Psoas muscle (tissue), 8 donors: ENCODE results near the gene SLC2A13. TPM values are rescaled to one million over a fixed set of nuclear protein-coding genes. Genes with fewer than 3 reads are reported as not detected.

Experiments used
- ATAC-seq, 4 donors: fragments of 200-7000 bp; cut with Tn5 transposase; one replicate each; pipeline ENCODE4 v1.9.1; 2020; ENCODE audit warnings: moderate library complexity in 3 of 4, mild to moderate bottlenecking in 2 of 4
- DNase-seq, 2 donors: peaks; one replicate each; pipeline ENCODE4 v3.0.0-alpha.2; 2020
- H3K27ac ChIP-seq: fragments of 200-600 bp; one replicate; pipeline ENCODE4 v1.8.0; 2022
- H3K27me3 ChIP-seq, 3 donors: fragments of 200-600 bp in 1 of 3; one replicate each; pipeline versions ENCODE4 v1.6.1 to v1.8.0; 2013 to 2022; ENCODE audit warnings: low read length in 2 of 3, mild to moderate bottlenecking in 2 of 3, moderate library complexity in 1 of 3; ENCODE audit not compliant: insufficient read depth in 3 of 3
- H3K36me3 ChIP-seq, 2 donors: fragments of 200-600 bp in 1 of 2; one replicate each; pipeline versions ENCODE4 v1.6.1 to v1.8.0; 2013 to 2022; ENCODE audit warnings: low read depth in 1 of 2, mild to moderate bottlenecking in 1 of 2, moderate library complexity in 1 of 2; ENCODE audit not compliant: insufficient read depth in 1 of 2
- H3K4me1 ChIP-seq: fragments of 200-600 bp; one replicate; pipeline ENCODE4 v1.8.0; 2022
- H3K4me3 ChIP-seq: fragments of 200-600 bp; one replicate; pipeline ENCODE4 v1.8.0; 2022; ENCODE audit warnings: mild to moderate bottlenecking
- H3K9me3 ChIP-seq: fragments of 200-600 bp; one replicate; pipeline ENCODE4 v1.8.0; 2022
- WGBS, 3 donors: extraction: QIAGEN DNeasy Blood & Tissue Kit; methylation state at CpG; one replicate each; pipeline versions ENCODE4 v1.1.6 to v1.1.7; 2013; 5-methylcytosine and 5-hydroxymethylcytosine counted together
- intact Hi-C, 2 donors: fragments of 100-400 bp; cut with DNase I; formaldehyde crosslinking; loops; one replicate each; pipeline versions ENCODE4 v1.11.0 to v1.14.2; 2022
- polyA plus RNA-seq, 3 donors: library from polyadenylated mRNA; stranded (reverse); fragments of 200-250 nt; gene quantifications; one replicate each; pipeline ENCODE4 v1.2.3, GENCODE V29; 2013
- total RNA-seq, 4 donors: library from RNA; stranded (reverse); fragmentation: NEBNext Ultra II Directional in 2 of 4; extraction: Animal tissue kit (Norgen Biotek cat#: 25700) in 2 of 4; gene quantifications; one replicate each; pipeline versions ENCODE4 v1.2.1 to v1.2.4, GENCODE V29; 2021 to 2023
- TF ChIP-seq, protein P1 (sequence below): fragments of 200-600 bp; IDR thresholded peaks from one replicate; pipeline ENCODE4 v1.8.0; 2022; ENCODE audit warnings: antibody characterized with exemption
- donor health status: healthy with polysubstance abuse.
- donor health status: DM: no; HTN: no; CAD: no; lungs with moderate emphysema.
- donor health status: Bipolar disorder and iron deficiency.
- donor health status: healthy.
- donor health status: DM: yes; HTN: yes; CAD: no.
- donor health status: DM: no; HTN: no; CAD: no.
- donor health status: DM: no; HTN: no; CAD: no.
- donor health status: DM: yes; HTN: yes; CAD: no.

The SLC2A13 gene
- total and polyA plus RNA-seq, 7 donors: 0.39 to 1.7 (median 0.95) TPM

DNA sequence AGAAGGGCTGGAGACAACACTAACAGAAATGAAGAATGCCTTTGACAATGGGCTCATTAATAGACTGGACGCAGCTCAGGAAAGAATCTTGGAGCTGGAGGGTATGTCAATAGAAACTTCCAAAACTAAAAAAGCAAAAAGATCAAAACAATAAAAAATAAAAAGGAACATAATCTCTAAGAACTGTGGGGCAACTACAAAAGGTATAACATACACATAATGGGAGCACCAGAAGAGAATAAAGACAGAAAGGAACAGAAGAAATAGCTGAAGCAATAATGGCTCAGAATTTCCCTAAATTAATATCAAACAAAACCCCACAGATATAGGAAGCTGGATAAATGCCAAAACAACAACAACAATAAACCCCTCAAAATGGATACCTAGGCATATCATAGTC lies 362.2 kb downstream of the SLC2A13 start:
- no peaks in the 10 kb centered on the region for H3K4me1 ChIP-seq
- 58 to 98% (median 89%) methylated on average over 1 of the region's 1 CpG for WGBS, 3 donors
- intact Hi-C loops: no loop called here
- ATAC-seq: no peak
- TF ChIP-seq, protein P1, sequence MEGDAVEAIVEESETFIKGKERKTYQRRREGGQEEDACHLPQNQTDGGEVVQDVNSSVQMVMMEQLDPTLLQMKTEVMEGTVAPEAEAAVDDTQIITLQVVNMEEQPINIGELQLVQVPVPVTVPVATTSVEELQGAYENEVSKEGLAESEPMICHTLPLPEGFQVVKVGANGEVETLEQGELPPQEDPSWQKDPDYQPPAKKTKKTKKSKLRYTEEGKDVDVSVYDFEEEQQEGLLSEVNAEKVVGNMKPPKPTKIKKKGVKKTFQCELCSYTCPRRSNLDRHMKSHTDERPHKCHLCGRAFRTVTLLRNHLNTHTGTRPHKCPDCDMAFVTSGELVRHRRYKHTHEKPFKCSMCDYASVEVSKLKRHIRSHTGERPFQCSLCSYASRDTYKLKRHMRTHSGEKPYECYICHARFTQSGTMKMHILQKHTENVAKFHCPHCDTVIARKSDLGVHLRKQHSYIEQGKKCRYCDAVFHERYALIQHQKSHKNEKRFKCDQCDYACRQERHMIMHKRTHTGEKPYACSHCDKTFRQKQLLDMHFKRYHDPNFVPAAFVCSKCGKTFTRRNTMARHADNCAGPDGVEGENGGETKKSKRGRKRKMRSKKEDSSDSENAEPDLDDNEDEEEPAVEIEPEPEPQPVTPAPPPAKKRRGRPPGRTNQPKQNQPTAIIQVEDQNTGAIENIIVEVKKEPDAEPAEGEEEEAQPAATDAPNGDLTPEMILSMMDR: no peak
- no peak for DNase-seq
- no peaks in the 10 kb centered on the region for H3K9me3 ChIP-seq
- H3K4me3 ChIP-seq: no peak overlapping the region
- no peak overlapping the region for H3K27ac ChIP-seq
- no peaks in the 10 kb centered on the region for H3K27me3 ChIP-seq
- no peaks in the 10 kb centered on the region for H3K36me3 ChIP-seq

GRCh38 chr12:39736406-39736805 lies 369.5 kb downstream of the SLC2A13 start:
- TF ChIP-seq, protein P1: no peak
- intact Hi-C loops: no loop called here
- H3K9me3 ChIP-seq: peaks cover 15% of the 10 kb centered on the region

GRCh38 chr12:39723831-39724230 lies 382.1 kb downstream of the SLC2A13 start:
- WGBS, 3 donors: 22 to 30% (median 26%) methylated on average over 6 of the region's 6 CpGs
- Histone ChIP-seq H3K27me3 (no peaks in the 10 kb centered on the region), H3K36me3 (no peaks in the 10 kb centered on the region), H3K9me3 (no peaks in the 10 kb centered on the region), H3K4me1 (no peaks in the 10 kb centered on the region), H3K4me3 (no peak overlapping the region), H3K27ac (no peak overlapping the region)
- ATAC-seq (no peak), DNase-seq (no peak)
- intact Hi-C loops: no loop called here
- TF ChIP-seq, protein P1: no peak

More at GRCh38 chr12:39736406-39736805, 369.5 kb downstream of the SLC2A13 start:
- Histone ChIP-seq H3K4me1 (no peaks in the 10 kb centered on the region), H3K36me3 (no peaks in the 10 kb centered on the region), H3K27me3 (no peaks in the 10 kb centered on the region), H3K27ac (no peak overlapping the region), H3K4me3 (no peak overlapping the region)
- ATAC-seq (no peak), DNase-seq (no peak)
- WGBS, 3 donors: 63 to 77% (median 73%) methylated on average over 2 of the region's 2 CpGs

- Histone ChIP-seq H3K9me3 (no peaks in the 10 kb centered on the region), H3K4me1 (no peaks in the 10 kb centered on the region), H3K27me3 (no peaks in the 10 kb centered on the region), H3K27ac (no peak overlapping the region), H3K4me3 (no peak overlapping the region), H3K36me3 (no peaks in the 10 kb centered on the region)
- intact Hi-C loops: no loop called here
- WGBS, 3 donors: 38 to 85% (median 79%) methylated on average over 1 of the region's 1 CpG
- TF ChIP-seq, protein P1: no peak
- no peak for DNase-seq
- ATAC-seq: no peak
Observed at GRCh38 chr12:39722504-39722903, 383.4 kb downstream of the SLC2A13 start.

DNA sequence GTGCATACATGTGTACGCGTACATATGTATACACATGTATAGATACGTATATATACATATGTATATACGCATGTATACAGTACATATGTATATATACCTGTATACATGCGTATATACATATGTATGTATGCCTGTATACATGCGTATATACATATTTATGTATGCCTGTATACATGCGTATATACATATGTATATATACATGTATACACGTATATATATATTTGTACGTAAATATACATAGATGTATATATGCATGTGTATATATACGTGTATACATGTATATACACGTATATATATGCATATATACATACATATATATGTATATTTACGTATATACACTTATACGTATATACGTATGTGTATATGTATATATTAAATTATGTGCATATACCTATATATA lies 392.3 kb downstream of the SLC2A13 start:
- TF ChIP-seq, protein P1: no peak
- Histone ChIP-seq H3K4me3 (no peak overlapping the region), H3K27me3 (no peaks in the 10 kb centered on the region), H3K4me1 (no peaks in the 10 kb centered on the region), H3K27ac (no peak overlapping the region), H3K9me3 (no peaks in the 10 kb centered on the region), H3K36me3 (no peaks in the 10 kb centered on the region)
- 91 to 93% (median 93%) methylated on average over 14 of the region's 14 CpGs for WGBS, 3 donors
- ATAC-seq (no peak), DNase-seq (no peak)
- intact Hi-C loops: no loop called here
